ENCODE data around the gene PGAP6.

The PGAP6 gene

GRCh38 chr16:324451-325334 lies 57.1 kb downstream of the PGAP6 start:
- no peak for DNase-seq

- DNase-seq = no peak
Measured at GRCh38 chr16:324201-324450, 57.7 kb downstream of the PGAP6 start.

DNA sequence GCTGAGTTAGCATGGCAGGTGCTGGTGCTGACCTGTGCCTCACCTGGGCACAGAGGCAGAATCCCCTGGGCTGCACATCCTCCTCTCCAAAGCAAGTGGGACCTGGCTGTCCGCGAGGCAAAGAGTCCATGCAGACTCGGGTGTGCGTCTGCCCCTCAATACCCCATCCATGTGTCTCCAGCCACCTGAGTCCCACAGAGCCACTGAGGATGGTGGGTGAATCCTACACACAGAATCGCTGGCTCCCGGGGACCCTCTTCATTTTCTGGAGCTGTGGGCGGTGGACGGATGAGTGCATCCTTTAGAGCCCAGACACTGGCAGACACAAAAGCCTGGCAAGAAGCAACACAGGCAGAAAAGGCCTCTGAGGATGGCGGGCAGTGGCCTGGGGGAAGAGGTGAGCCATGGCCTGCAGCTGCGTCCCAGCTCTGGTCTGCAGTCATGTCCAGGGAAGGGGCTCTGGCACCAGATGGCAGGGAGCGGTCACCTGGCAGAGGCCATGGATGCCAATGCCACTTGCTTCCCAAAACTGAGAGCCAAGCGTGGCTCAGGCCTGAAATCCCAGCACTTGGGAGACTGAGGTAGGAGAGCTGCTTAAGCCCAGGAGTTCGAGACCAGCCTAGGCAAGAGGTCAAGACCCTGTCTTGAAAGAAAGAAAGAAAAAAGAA lies 59.2 kb downstream of the PGAP6 start:
- DNase-seq = no peak

GRCh38 chr16:321532-321931 lies 60.2 kb downstream of the PGAP6 start:
- no peak for DNase-seq

All from DMS53 (cell line).